DND-41 (cell line): Measurements from ENCODE around the gene LYPD6B.

Experiments
- ATAC-seq: fragments of 200-7000 bp; cut with Tn5 transposase; 3 replicates; pipeline ENCODE4 v1.9.1; 2021; ENCODE audit warnings: low read depth; ENCODE audit not compliant: insufficient read depth
- DNase-seq: peaks from one replicate; pipeline ENCODE4 v3.0.0-alpha.2; 2020
- H2AFZ ChIP-seq: 2 replicates; pipeline ENCODE4 v1.6.0; 2012; ENCODE audit warnings: low read depth, low read length
- H3K27ac ChIP-seq: 2 replicates; pipeline ENCODE4 v1.5.1; 2012; ENCODE audit warnings: low read length, inconsistent platforms
- H3K27me3 ChIP-seq: fragments of 200-600 bp; sonication (generic); 2 replicates; pipeline ENCODE4 v1.6.0; 2012; ENCODE audit warnings: low read length, mild to moderate bottlenecking, inconsistent platforms; ENCODE audit not compliant: insufficient read depth, poor library complexity
- H3K36me3 ChIP-seq: 2 replicates; pipeline ENCODE4 v1.5.1; 2012; ENCODE audit warnings: low read length, inconsistent platforms; ENCODE audit not compliant: insufficient read depth
- H3K4me1 ChIP-seq: 2 replicates; pipeline ENCODE4 v1.5.1; 2012; ENCODE audit warnings: mild to moderate bottlenecking, low read length; ENCODE audit not compliant: insufficient read depth
- H3K4me2 ChIP-seq: 2 replicates; pipeline ENCODE4 v1.6.0; 2012; ENCODE audit warnings: mild to moderate bottlenecking, moderate library complexity, low read length, inconsistent platforms; ENCODE audit not compliant: insufficient read depth
- H3K4me3 ChIP-seq, 2 experiments: fragments of 200-600 bp in 1 of 2; shearing (Covaris generic) in 1 of 2; 2 replicates each; pipeline ENCODE4 v1.5.1; 2012 to 2016; ENCODE audit warnings: inconsistent platforms in 2 of 2, low read length in 2 of 2, mild to moderate bottlenecking in 2 of 2, low read depth in 1 of 2, moderate library complexity in 1 of 2
- H3K79me2 ChIP-seq: 2 replicates; pipeline ENCODE4 v1.6.0; 2012; ENCODE audit warnings: low read length, inconsistent platforms; ENCODE audit not compliant: insufficient read depth
- H3K9ac ChIP-seq: 2 replicates; pipeline ENCODE4 v1.6.0; 2012; ENCODE audit warnings: low read depth, mild to moderate bottlenecking, inconsistent platforms, low read length, moderate library complexity
- H3K9me3 ChIP-seq: 2 replicates; pipeline ENCODE4 v1.5.1; 2012; ENCODE audit warnings: low read length, moderate library complexity, mild to moderate bottlenecking, inconsistent platforms; ENCODE audit not compliant: insufficient read depth, severe bottlenecking
- H4K20me1 ChIP-seq: 2 replicates; pipeline ENCODE4 v1.6.0; 2012; ENCODE audit warnings: low read length; ENCODE audit not compliant: insufficient read depth
- EZH2 ChIP-seq: IDR thresholded peaks from 3 replicates; pipeline ENCODE4 v1.6.1; 2012; ENCODE audit warnings: borderline replicate concordance, low read depth, mild to moderate bottlenecking, moderate library complexity, low read length, inconsistent platforms; ENCODE audit not compliant: severe bottlenecking
- TF ChIP-seq, protein P1 (sequence below): IDR thresholded peaks from 2 replicates; pipeline ENCODE4 v1.5.1; 2012; ENCODE audit warnings: borderline replicate concordance, low read length, moderate library complexity, mild to moderate bottlenecking; ENCODE audit not compliant: poor library complexity, severe bottlenecking; ENCODE audit errors: extremely low read depth

The LYPD6B gene

DNA sequence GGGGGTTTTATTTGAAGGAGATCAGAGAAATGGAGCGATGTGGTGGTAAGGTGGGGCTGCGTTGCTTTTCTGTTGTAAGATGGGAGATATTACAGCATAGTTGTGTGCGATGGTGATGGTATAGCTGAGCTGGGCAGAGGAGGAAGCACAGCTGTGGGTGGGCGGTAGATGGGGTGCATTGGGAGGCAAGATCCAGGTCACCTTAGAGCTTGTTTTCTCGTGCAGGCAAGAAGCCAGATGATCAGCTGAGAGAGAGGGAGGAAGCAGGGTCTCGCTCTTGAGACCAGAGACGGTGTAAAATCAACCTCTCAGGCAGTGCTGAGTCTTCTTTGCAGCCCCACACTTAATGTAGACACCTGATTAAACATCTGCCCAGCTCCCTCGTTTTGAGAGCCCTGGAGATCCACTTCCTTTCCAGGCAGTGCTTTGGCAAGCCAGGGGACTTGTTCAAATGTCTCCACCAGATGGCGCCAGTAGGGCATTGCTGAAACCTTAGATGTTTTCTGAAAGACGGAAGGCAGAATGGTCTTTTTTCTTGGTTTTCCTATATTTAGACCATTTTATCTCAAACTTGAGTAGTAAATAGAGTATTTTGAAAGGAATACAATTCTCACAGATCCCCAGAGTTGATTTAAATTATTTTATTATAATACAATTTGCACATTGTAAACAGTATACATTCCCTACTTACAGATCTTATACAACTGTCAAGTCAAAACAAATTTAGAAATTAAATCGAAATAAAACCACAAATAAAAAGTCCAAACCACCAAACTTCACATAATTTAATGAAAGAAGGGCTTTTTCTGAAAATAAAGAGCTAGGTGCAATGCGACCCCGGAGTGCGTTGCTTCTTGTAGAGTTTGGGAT, 21.1 kb upstream of the LYPD6B start:
- Histone ChIP-seq H3K27me3 (peaks cover 4% of the 10 kb centered on the region), H3K79me2 (no peaks in the 10 kb centered on the region), H3K36me3 (no peaks in the 10 kb centered on the region), H3K4me1 (0 out of 2 replicates have a peak, but pooled peaks cover 4% of the 10 kb centered on the region), H3K27ac (no peak overlapping the region), H3K9me3 (no peaks in the 10 kb centered on the region), H3K9ac (no peak overlapping the region), H4K20me1 (no peaks in the 10 kb centered on the region), H3K4me2 (peak overlapping the region; percentile 29; the same call in 1 of the 2 replicates), H3K4me3 (no peak overlapping the region), H2AFZ (peak overlapping the region; percentile 48; the same call in 1 of the 2 replicates)
- DNase-seq = peak; percentile 73
- ATAC-seq = peak; percentile 90
- TF ChIP-seq, protein P1, sequence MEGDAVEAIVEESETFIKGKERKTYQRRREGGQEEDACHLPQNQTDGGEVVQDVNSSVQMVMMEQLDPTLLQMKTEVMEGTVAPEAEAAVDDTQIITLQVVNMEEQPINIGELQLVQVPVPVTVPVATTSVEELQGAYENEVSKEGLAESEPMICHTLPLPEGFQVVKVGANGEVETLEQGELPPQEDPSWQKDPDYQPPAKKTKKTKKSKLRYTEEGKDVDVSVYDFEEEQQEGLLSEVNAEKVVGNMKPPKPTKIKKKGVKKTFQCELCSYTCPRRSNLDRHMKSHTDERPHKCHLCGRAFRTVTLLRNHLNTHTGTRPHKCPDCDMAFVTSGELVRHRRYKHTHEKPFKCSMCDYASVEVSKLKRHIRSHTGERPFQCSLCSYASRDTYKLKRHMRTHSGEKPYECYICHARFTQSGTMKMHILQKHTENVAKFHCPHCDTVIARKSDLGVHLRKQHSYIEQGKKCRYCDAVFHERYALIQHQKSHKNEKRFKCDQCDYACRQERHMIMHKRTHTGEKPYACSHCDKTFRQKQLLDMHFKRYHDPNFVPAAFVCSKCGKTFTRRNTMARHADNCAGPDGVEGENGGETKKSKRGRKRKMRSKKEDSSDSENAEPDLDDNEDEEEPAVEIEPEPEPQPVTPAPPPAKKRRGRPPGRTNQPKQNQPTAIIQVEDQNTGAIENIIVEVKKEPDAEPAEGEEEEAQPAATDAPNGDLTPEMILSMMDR = peak; percentile 93
- TF ChIP-seq EZH2 = no peak

DNA sequence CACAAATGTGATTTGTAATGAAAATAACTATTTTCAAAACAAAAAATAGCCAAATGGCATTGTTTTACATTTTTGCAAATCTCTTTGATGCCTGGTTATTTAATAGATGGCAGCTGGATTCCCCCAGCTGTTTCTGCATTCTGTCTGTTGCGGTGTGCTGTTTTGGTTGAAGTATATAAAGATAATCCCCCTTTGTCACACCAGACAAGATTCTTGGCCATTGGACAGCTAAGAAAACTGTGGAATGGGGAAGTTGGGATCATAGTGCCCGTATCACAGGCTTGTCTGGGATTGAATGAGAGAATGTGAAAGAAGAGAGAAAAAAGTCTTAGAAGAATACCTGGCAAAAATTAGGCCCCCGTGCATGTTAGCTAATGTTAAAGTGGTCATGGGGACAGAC, 19.5 kb upstream of the LYPD6B start:
- H3K9ac ChIP-seq = no peak overlapping the region

DNA sequence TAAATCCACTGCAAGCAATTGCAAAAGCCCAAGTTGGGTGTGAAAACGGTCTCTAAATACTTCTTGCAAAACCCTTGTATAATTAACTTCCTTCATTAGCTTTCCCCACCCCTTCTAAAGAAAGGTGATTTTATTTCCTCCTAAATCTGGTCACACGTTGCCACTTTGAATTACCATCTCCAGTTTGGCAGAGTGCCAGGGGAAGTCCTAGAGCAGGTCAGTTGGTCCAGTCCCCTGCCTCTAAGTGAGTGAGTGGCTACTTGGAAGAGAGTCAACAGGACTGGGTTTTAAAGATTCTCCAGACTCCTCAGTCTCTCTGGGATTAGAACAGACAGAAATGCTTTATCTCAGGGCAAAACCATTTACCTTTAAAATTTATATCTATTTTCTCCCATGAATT, 18.7 kb upstream of the LYPD6B start:
- no peak overlapping the region for H3K9ac ChIP-seq
- H3K4me1 ChIP-seq = 0 out of 2 replicates have a peak, but pooled peaks cover 4% of the 10 kb centered on the region
- no peak overlapping the region for H3K4me3 ChIP-seq
- TF ChIP-seq, protein P1 = no peak
- no peak for TF ChIP-seq EZH2
- H3K27me3 ChIP-seq = peaks cover 4% of the 10 kb centered on the region
- H3K4me2 ChIP-seq = no peak overlapping the region
- no peak overlapping the region for H2AFZ ChIP-seq
- no peaks in the 10 kb centered on the region for H3K36me3 ChIP-seq
- no peak overlapping the region for H3K27ac ChIP-seq
- ATAC-seq (no peak), DNase-seq (no peak)
- no peaks in the 10 kb centered on the region for H4K20me1 ChIP-seq
- no peaks in the 10 kb centered on the region for H3K9me3 ChIP-seq
- no peaks in the 10 kb centered on the region for H3K79me2 ChIP-seq

More for the DNA sequence above, 19.5 kb upstream of the LYPD6B start:
- DNase-seq (no peak), ATAC-seq (no peak)
- H3K27me3 ChIP-seq = peaks cover 8% of the 10 kb centered on the region
- no peak overlapping the region for H3K4me3 ChIP-seq
- no peaks in the 10 kb centered on the region for H4K20me1 ChIP-seq
- H3K27ac ChIP-seq = no peak overlapping the region
- TF ChIP-seq, protein P1 = no peak
- TF ChIP-seq EZH2 = no peak
- H3K4me1 ChIP-seq = 0 out of 2 replicates have a peak, but pooled peaks cover 4% of the 10 kb centered on the region
- no peaks in the 10 kb centered on the region for H3K79me2 ChIP-seq
- H2AFZ ChIP-seq = no peak overlapping the region
- no peak overlapping the region for H3K4me2 ChIP-seq
- H3K9me3 ChIP-seq = no peaks in the 10 kb centered on the region
- no peaks in the 10 kb centered on the region for H3K36me3 ChIP-seq
